Ramos (cell line): Measurements from ENCODE around the gene TMEM240.
"Not testable (repeated sequence)": the region's sequence is repeated elsewhere in the genome, so short reads cannot be mapped to it uniquely, and the experiment has no call there.

Source experiments
- in situ Hi-C: fragments of 300-500 bp; cut with MboI; formaldehyde crosslinking; loops from one replicate; pipeline ENCODE4 v1.14.3; 2022; ENCODE audit warnings: low sequenced_read_pairs; ENCODE audit not compliant: unreplicated experiment

Gene TMEM240

GRCh38 chr1:1527092-1527816, 13.2 kb downstream of the TMEM240 start:
- in situ Hi-C loops = no loop called here

- in situ Hi-C loops = not testable (repeated sequence)
Observed at GRCh38 chr1:1526476-1526875, 13.9 kb downstream of the TMEM240 start.

GRCh38 chr1:1524750-1525383, 15.6 kb downstream of the TMEM240 start:
- in situ Hi-C loops = not testable (repeated sequence)

- in situ Hi-C loops = not testable (repeated sequence)
Observed at GRCh38 chr1:1523651-1524050, 16.8 kb downstream of the TMEM240 start.

- in situ Hi-C loops = not testable (repeated sequence)
Observed at GRCh38 chr1:1523226-1523625, 17.2 kb downstream of the TMEM240 start.

GRCh38 chr1:1522536-1522935, 17.9 kb downstream of the TMEM240 start:
- in situ Hi-C loops = not testable (repeated sequence)

- in situ Hi-C loops = no loop called here
Observed at GRCh38 chr1:1521331-1521730, 19.1 kb downstream of the TMEM240 start.

- in situ Hi-C loops = not testable (repeated sequence)
Observed at GRCh38 chr1:1519805-1520505, 20.5 kb downstream of the TMEM240 start.

GRCh38 chr1:1518621-1519007, 21.8 kb downstream of the TMEM240 start:
- in situ Hi-C loops = not testable (repeated sequence)

- in situ Hi-C loops = no loop called here
Observed at GRCh38 chr1:1517973-1518620, 22.3 kb downstream of the TMEM240 start.

- in situ Hi-C loops = not testable (repeated sequence)
Observed at GRCh38 chr1:1516923-1517322, 23.5 kb downstream of the TMEM240 start.

GRCh38 chr1:1514376-1514775, 26.0 kb downstream of the TMEM240 start:
- in situ Hi-C loops = not testable (repeated sequence)

- in situ Hi-C loops = not testable (repeated sequence)
Observed at GRCh38 chr1:1513675-1514074, 26.7 kb downstream of the TMEM240 start.

- in situ Hi-C loops = not testable (repeated sequence)
Observed at GRCh38 chr1:1512425-1512824, 28.0 kb downstream of the TMEM240 start.

GRCh38 chr1:1511533-1512285, 28.7 kb downstream of the TMEM240 start, which contains the start of gene ATAD3A:
ATAD3A (plus strand) TSS chr1:1512162; CDS start chr1:1512269, 107 bp downstream.
- in situ Hi-C loops = no loop called here

GRCh38 chr1:1510912-1511532, 29.4 kb downstream of the TMEM240 start:
- in situ Hi-C loops = no loop called here

GRCh38 chr1:1509465-1509850, 31.0 kb downstream of the TMEM240 start:
- in situ Hi-C loops = not testable (repeated sequence)

- in situ Hi-C loops = not testable (repeated sequence)
Observed at GRCh38 chr1:1508775-1509464, 31.5 kb downstream of the TMEM240 start.

GRCh38 chr1:1507305-1507704, 33.1 kb downstream of the TMEM240 start:
- in situ Hi-C loops = no loop called here
